HepG2 (cell line): ENCODE measurements around the gene CD320. TPM values are rescaled to one million over a fixed set of nuclear protein-coding genes. Genes with fewer than 3 reads are reported as not detected.

Experiments
- AHDC1 ChIP-seq: sonication (generic); formaldehyde crosslinking; IDR thresholded peaks from 2 replicates; pipeline ENCODE4 v1.5.1; 2020; ENCODE audit warnings: mild to moderate bottlenecking, missing genetic modification reagents, borderline replicate concordance
- ARNTL ChIP-seq: sonication (generic); formaldehyde crosslinking; IDR thresholded peaks from 2 replicates; pipeline ENCODE4 v1.4.0; 2020; ENCODE audit warnings: mild to moderate bottlenecking, missing genetic modification reagents
- HBP1 ChIP-seq: IDR thresholded peaks from 2 replicates; pipeline ENCODE4 v1.6.1; 2016; ENCODE audit warnings: low read depth, control low read depth
- MTF2 ChIP-seq: sonication (generic); formaldehyde crosslinking; IDR thresholded peaks from 2 replicates; pipeline ENCODE4 v1.5.0; 2020; ENCODE audit warnings: missing genetic modification reagents, borderline replicate concordance
- NFE2L1 ChIP-seq: sonication (generic); formaldehyde crosslinking; IDR thresholded peaks from 2 replicates; pipeline ENCODE4 v1.4.0; 2020; ENCODE audit warnings: missing genetic modification reagents, mild to moderate bottlenecking, borderline replicate concordance
- SIX4 ChIP-seq: sonication (generic); formaldehyde crosslinking; IDR thresholded peaks from 2 replicates; pipeline ENCODE4 v1.4.0; 2020; ENCODE audit warnings: missing genetic modification reagents
- SOX6 ChIP-seq, 2 experiments: fragments of 450-650 bp in 1 of 2; sonication (generic) in 1 of 2; formaldehyde crosslinking in 1 of 2; IDR thresholded peaks; 2 replicates each; pipeline versions ENCODE4 v1.4.0 to v1.6.1; 2017 to 2020; ENCODE audit warnings: antibody characterized with exemption in 1 of 2, mild to moderate bottlenecking in 1 of 2, missing genetic modification reagents in 1 of 2
- ZC3H13 ChIP-seq: sonication (generic); formaldehyde crosslinking; IDR thresholded peaks from 2 replicates; pipeline ENCODE4 v1.8.1; 2023; ENCODE audit warnings: mild to moderate bottlenecking, missing genetic modification reagents, moderate library complexity
- ZNF256 ChIP-seq: sonication (generic); formaldehyde crosslinking; conservative IDR thresholded peaks from 2 replicates; pipeline ENCODE4 v1.4.0; 2020; ENCODE audit warnings: missing genetic modification reagents
- ZNF350 ChIP-seq: sonication (generic); formaldehyde crosslinking; IDR thresholded peaks from 2 replicates; pipeline ENCODE4 v1.4.0; 2020; ENCODE audit warnings: mild to moderate bottlenecking, low read depth, missing genetic modification reagents, borderline replicate concordance
- ZNF441 ChIP-seq: sonication (generic); formaldehyde crosslinking; IDR thresholded peaks from 2 replicates; pipeline ENCODE4 v1.7.0; 2021; ENCODE audit warnings: missing genetic modification reagents, borderline replicate concordance
- ZNF512 ChIP-seq: sonication (generic); formaldehyde crosslinking; IDR thresholded peaks from 2 replicates; pipeline ENCODE4 v1.4.0; 2020; ENCODE audit warnings: mild to moderate bottlenecking, missing genetic modification reagents
- ZNF790 ChIP-seq: sonication (generic); formaldehyde crosslinking; IDR thresholded peaks from 2 replicates; pipeline ENCODE4 v1.8.0; 2022; ENCODE audit warnings: missing genetic modification reagents, mild to moderate bottlenecking, borderline replicate concordance
- polyA plus RNA-seq, 8 experiments: library from polyadenylated mRNA; depleted of rRNA in 3 of 8; stranded (reverse) in 7 of 8; unstranded in 1 of 8; fragments of >200 nt; fragmentation: Illumina TruSeq in 4 of 8; extraction: Trizol in 4 of 8; gene quantifications; 2 replicates each; pipeline versions ENCODE4 v1.2.1 to v1.2.3, GENCODE V29; 2011 to 2016; ENCODE audit warnings: low read depth in 4 of 8, missing spikeins in 1 of 8, mixed read lengths in 1 of 8; ENCODE audit not compliant: insufficient read depth in 1 of 8
- total RNA-seq, 5 experiments: library from RNA; depleted of rRNA; stranded (reverse); fragments of >200 nt; fragmentation: Illumina TruSeq; extraction: Trizol; gene quantifications; 2 replicates each; pipeline ENCODE4 v1.2.3, GENCODE V29; 2016; ENCODE audit warnings: low read depth in 1 of 5
- TF ChIP-seq, protein P1 (sequence below): IDR thresholded peaks from 2 replicates; pipeline ENCODE4 v1.6.1; 2012; ENCODE audit warnings: inconsistent platforms
- TF ChIP-seq, protein P2 (sequence below), 2 experiments: sonication (generic) in 1 of 2; formaldehyde crosslinking in 1 of 2; IDR thresholded peaks; 2 replicates each; pipeline versions ENCODE4 v1.4.0 to v1.6.1; 2018 to 2020; ENCODE audit warnings: missing genetic modification reagents in 2 of 2, borderline replicate concordance in 1 of 2, low read depth in 1 of 2, mild to moderate bottlenecking in 1 of 2, missing biosample characterization in 1 of 2

Gene CD320
- total and polyA plus RNA-seq, 2 of the 13 experiments (the other 11 are each of a cell fraction or from before 2014, with no cell fraction given), result 83.1 to 99.9 TPM

- TF ChIP-seq AHDC1 (CRISPR knock-in tag) (no peak), NFE2L1 (CRISPR knock-in tag) (no peak), ZNF512 (CRISPR knock-in tag) (no peak), ZNF441 (no peak), ZC3H13 (CRISPR knock-in tag) (peak; percentile 68; the same call in 1 of the 2 replicates), ARNTL (CRISPR knock-in tag) (no peak), SOX6 (IDR thresholded peaks at IDR 0.05) (no peak), SOX6 (CRISPR knock-in tag; IDR thresholded peaks at IDR 0.05) (no peak), MTF2 (CRISPR knock-in tag) (no peak), HBP1 (no peak), ZNF256 (CRISPR knock-in tag) (no peak), ZNF790 (CRISPR knock-in tag) (no peak), ZNF350 (CRISPR knock-in tag) (no peak), SIX4 (no peak)
- TF ChIP-seq, protein P1, sequence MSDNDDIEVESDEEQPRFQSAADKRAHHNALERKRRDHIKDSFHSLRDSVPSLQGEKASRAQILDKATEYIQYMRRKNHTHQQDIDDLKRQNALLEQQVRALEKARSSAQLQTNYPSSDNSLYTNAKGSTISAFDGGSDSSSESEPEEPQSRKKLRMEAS, result 0 out of 2 replicates have a peak, but pooled peaks have one; percentile 9
- TF ChIP-seq, protein P2, sequence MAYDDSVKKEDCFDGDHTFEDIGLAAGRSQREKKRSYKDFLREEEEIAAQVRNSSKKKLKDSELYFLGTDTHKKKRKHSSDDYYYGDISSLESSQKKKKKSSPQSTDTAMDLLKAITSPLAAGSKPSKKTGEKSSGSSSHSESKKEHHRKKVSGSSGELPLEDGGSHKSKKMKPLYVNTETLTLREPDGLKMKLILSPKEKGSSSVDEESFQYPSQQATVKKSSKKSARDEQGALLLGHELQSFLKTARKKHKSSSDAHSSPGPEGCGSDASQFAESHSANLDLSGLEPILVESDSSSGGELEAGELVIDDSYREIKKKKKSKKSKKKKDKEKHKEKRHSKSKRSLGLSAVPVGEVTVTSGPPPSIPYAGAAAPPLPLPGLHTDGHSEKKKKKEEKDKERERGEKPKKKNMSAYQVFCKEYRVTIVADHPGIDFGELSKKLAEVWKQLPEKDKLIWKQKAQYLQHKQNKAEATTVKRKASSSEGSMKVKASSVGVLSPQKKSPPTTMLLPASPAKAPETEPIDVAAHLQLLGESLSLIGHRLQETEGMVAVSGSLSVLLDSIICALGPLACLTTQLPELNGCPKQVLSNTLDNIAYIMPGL (CRISPR knock-in tag; IDR thresholded peaks at IDR 0.05; ENCODE audit: borderline replicate concordance in 1 of 2, low read depth in 1 of 2), result no peak
Measured at GRCh38 chr19:8324186-8325050, 16.3 kb upstream of the CD320 start (continued).
